PC-3 (cell line): ENCODE measurements around the gene MYO9A. TPM values are rescaled to one million over a fixed set of nuclear protein-coding genes. Genes with fewer than 3 reads are reported as not detected.

Experiments
- ATAC-seq: fragments of 200-7000 bp; cut with Tn5 transposase; 2 replicates; pipeline ENCODE4 v1.9.1; 2020; ENCODE audit warnings: mild to moderate bottlenecking, moderate library complexity
- BruUV-seq: library from RNA; stranded (reverse); fragments of 400-500 nt; replicated peaks from 2 replicates; lab custom pipeline; 2021; lab: Mats Ljungman, UMichigan
- CTCF ChIA-PET: fragments of 300-600 bp; sonication (Branson Sonifier 250); formaldehyde crosslinking; loops from one replicate; lab custom pipeline; 2022; ENCODE audit warnings: antibody characterized with exemption; lab: Charles Lee
- POLR2A ChIA-PET: fragments of 300-600 bp; sonication (Branson Sonifier 250); formaldehyde crosslinking; loops from one replicate; lab custom pipeline; 2022; ENCODE audit warnings: antibody characterized with exemption; ENCODE audit not compliant: unreplicated experiment; lab: Charles Lee
- DNase-seq: peaks from one replicate; pipeline ENCODE4 v3.0.0-alpha.2; 2015
- H2AFZ ChIP-seq: fragments of 300-600 bp; sonication (generic); 2 replicates; pipeline ENCODE4 v1.6.0; 2016; ENCODE audit warnings: antibody characterized with exemption, low read length
- H3F3A ChIP-seq: fragments of 300-600 bp; sonication (generic); one replicate; pipeline ENCODE4 v1.6.0; 2017; ENCODE audit warnings: antibody characterized with exemption, low read length, control low read depth, mild to moderate bottlenecking; ENCODE audit not compliant: unreplicated experiment
- H3K27ac ChIP-seq: fragments of 300-600 bp; sonication (generic); 2 replicates; pipeline ENCODE4 v1.5.1; 2016; ENCODE audit warnings: mild to moderate bottlenecking, low read length
- H3K27me3 ChIP-seq: fragments of 300-600 bp; sonication (generic); 2 replicates; pipeline ENCODE4 v1.6.1; 2016; ENCODE audit warnings: low read length, mixed read lengths
- H3K36me3 ChIP-seq: fragments of 300-600 bp; sonication (generic); 2 replicates; pipeline ENCODE4 v1.6.1; 2016; ENCODE audit warnings: low read depth, mixed run types, low read length, mixed read lengths
- H3K4me1 ChIP-seq: fragments of 300-600 bp; sonication (generic); 2 replicates; pipeline ENCODE4 v1.5.1; 2016; ENCODE audit warnings: low read length; ENCODE audit not compliant: insufficient read depth
- H3K4me2 ChIP-seq: fragments of 300-600 bp; sonication (generic); 2 replicates; pipeline ENCODE4 v1.6.0; 2016; ENCODE audit warnings: low read length
- H3K4me3 ChIP-seq: fragments of 300-600 bp; sonication (generic); 2 replicates; pipeline ENCODE4 v1.5.1; 2016; ENCODE audit warnings: mild to moderate bottlenecking, low read length, mixed read lengths
- H3K79me2 ChIP-seq: fragments of 300-600 bp; sonication (generic); 2 replicates; pipeline ENCODE4 v1.6.1; 2017; ENCODE audit warnings: low read length, mixed read lengths
- H3K9ac ChIP-seq: fragments of 300-600 bp; sonication (generic); 2 replicates; pipeline ENCODE4 v1.6.0; 2016; ENCODE audit warnings: mild to moderate bottlenecking, low read length
- H3K9me2 ChIP-seq: fragments of 300-600 bp; sonication (generic); replicated peaks from 2 replicates; pipeline ENCODE4 v1.6.1; 2016; ENCODE audit warnings: mixed run types, low read length, mixed read lengths
- H3K9me3 ChIP-seq: fragments of 300-600 bp; sonication (generic); 2 replicates; pipeline ENCODE4 v1.6.1; 2016; ENCODE audit warnings: low read length, mixed read lengths
- H4K20me1 ChIP-seq: fragments of 300-600 bp; sonication (generic); 2 replicates; pipeline ENCODE4 v1.6.1; 2016; ENCODE audit warnings: low read length, mixed read lengths
- EZH2 ChIP-seq: fragments of 300-600 bp; sonication (generic); IDR thresholded peaks from one replicate; pipeline ENCODE4 v1.6.1; 2017; ENCODE audit warnings: antibody characterized with exemption, mild to moderate bottlenecking, low read length; ENCODE audit not compliant: unreplicated experiment
- EZH2phosphoT487 ChIP-seq: fragments of 300-600 bp; sonication (generic); IDR thresholded peaks from 2 replicates; pipeline ENCODE4 v1.6.1; 2018; ENCODE audit warnings: mild to moderate bottlenecking, antibody characterized with exemption, low read length, borderline replicate concordance
- intact Hi-C: fragments of 100-400 bp; cut with micrococcal nuclease; formaldehyde crosslinking; loops from 2 replicates; pipeline ENCODE4 v1.9.0; 2023
- total RNA-seq: library from RNA; depleted of rRNA; stranded (reverse); fragments of >200 nt; gene quantifications from 2 replicates; pipeline ENCODE4 v1.2.3, GENCODE V29; 2014
- TF ChIP-seq, protein P1 (sequence below): fragments of 300-600 bp; sonication (generic); conservative IDR thresholded peaks from 2 replicates; pipeline ENCODE4 v1.5.1; 2017; ENCODE audit warnings: antibody characterized with exemption, low read depth, mild to moderate bottlenecking, low read length

MYO9A gene
- total RNA-seq, 1 experiment from 2014 or later: 18.3 TPM

DNA sequence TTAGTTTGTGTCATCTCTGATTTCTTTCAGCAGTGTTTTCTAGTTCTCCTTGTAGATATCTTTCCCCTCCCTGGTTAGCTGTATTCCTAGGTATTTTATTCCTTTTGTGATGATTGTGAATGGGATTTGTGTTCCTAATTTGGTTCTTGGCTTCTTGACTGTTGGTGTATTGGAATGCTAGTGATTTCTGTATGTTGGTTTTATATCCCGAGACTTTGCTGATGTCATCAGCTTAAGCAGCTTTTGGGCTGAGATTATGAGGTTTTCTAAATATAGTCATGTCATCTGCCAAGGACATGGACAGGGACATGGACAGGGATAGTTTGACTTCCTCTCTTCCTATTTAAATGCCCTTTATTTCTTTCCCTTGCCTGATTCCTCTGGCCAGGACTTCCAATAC is 35.8 kb downstream of the MYO9A start:
- ChIA-PET POLR2A (no interaction called here), CTCF (no interaction called here)
- no peaks in the 10 kb centered on the region for H3K4me1 ChIP-seq
- H3K27me3 ChIP-seq: no peaks in the 10 kb centered on the region
- DNase-seq (no peak), ATAC-seq (no peak)
- H2AFZ ChIP-seq: no peak overlapping the region
- no peak overlapping the region for H3K9ac ChIP-seq
- intact Hi-C loops: no loop called here
- H3F3A ChIP-seq: no peaks in the 10 kb centered on the region
- H3K9me3 ChIP-seq: no peaks in the 10 kb centered on the region
- TF ChIP-seq EZH2 (no peak), EZH2phosphoT487 (no peak)
- TF ChIP-seq, protein P1, sequence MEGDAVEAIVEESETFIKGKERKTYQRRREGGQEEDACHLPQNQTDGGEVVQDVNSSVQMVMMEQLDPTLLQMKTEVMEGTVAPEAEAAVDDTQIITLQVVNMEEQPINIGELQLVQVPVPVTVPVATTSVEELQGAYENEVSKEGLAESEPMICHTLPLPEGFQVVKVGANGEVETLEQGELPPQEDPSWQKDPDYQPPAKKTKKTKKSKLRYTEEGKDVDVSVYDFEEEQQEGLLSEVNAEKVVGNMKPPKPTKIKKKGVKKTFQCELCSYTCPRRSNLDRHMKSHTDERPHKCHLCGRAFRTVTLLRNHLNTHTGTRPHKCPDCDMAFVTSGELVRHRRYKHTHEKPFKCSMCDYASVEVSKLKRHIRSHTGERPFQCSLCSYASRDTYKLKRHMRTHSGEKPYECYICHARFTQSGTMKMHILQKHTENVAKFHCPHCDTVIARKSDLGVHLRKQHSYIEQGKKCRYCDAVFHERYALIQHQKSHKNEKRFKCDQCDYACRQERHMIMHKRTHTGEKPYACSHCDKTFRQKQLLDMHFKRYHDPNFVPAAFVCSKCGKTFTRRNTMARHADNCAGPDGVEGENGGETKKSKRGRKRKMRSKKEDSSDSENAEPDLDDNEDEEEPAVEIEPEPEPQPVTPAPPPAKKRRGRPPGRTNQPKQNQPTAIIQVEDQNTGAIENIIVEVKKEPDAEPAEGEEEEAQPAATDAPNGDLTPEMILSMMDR: no peak
- H3K36me3 ChIP-seq: no peaks in the 10 kb centered on the region
- no peak overlapping the region for H3K4me3 ChIP-seq
- H3K27ac ChIP-seq: no peak overlapping the region
- H3K79me2 ChIP-seq: no peaks in the 10 kb centered on the region
- H4K20me1 ChIP-seq: no peaks in the 10 kb centered on the region
- BruUV-seq: no TSS peak
- H3K4me2 ChIP-seq: no peak overlapping the region
- no peaks in the 10 kb centered on the region for H3K9me2 ChIP-seq

DNA sequence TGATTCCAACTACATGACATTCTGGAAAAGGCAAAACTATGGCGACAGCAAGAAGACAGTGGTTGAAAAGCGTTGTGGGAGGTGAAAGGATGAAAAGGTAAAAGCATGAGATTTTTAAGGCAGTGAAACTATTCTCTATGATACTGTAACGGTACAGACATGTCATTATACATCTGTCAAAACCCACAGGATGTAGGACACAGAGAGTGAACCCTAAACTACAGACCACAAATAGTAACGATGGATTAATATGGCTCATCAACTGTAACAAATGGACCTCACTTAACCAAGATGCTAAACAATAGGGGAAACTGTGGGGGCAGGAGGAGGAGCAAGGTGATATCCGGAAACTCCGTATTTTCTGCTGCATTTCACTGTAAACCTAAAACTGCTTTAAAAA is 39.1 kb downstream of the MYO9A start:
- DNase-seq: no peak
- H3K27me3 ChIP-seq: no peaks in the 10 kb centered on the region
- H4K20me1 ChIP-seq: no peaks in the 10 kb centered on the region
- no peaks in the 10 kb centered on the region for H3K79me2 ChIP-seq
- H3F3A ChIP-seq: no peaks in the 10 kb centered on the region
- intact Hi-C loops: no loop called here
- no peak overlapping the region for H3K9ac ChIP-seq
- no peak for ATAC-seq
- no peaks in the 10 kb centered on the region for H3K4me1 ChIP-seq
- TF ChIP-seq, protein P1: no peak
- no peak for TF ChIP-seq EZH2phosphoT487
- TF ChIP-seq EZH2: no peak
- ChIA-PET POLR2A (no interaction called here), CTCF (no interaction called here)
- H3K36me3 ChIP-seq: no peaks in the 10 kb centered on the region
- no peaks in the 10 kb centered on the region for H3K9me2 ChIP-seq
- BruUV-seq: no TSS peak
- H3K27ac ChIP-seq: no peak overlapping the region
- H3K4me3 ChIP-seq: no peak overlapping the region
- no peak overlapping the region for H2AFZ ChIP-seq
- no peaks in the 10 kb centered on the region for H3K9me3 ChIP-seq
- no peak overlapping the region for H3K4me2 ChIP-seq

DNA sequence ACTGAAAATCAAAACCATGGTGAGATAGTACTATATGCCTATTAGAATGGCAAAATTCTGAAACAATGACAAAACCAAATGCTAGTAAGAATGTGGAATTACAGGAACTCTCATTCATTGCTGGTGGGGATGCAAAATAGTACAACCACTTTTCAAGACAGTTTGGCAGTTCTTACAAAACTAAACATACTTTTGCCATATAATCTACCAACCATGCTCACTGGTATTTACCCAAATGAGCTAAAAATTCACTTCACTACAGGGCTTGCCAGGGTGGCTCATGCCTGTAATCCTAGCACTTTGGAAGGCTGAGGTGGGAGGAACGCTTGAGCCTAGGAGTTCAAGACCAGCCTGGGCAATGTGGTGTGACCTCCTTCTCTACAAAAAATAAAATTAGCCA is 40.0 kb downstream of the MYO9A start:
- ChIA-PET CTCF (no interaction called here), POLR2A (no interaction called here)
- no TSS peak for BruUV-seq
- Histone ChIP-seq H3K4me3 (no peak overlapping the region), H4K20me1 (no peaks in the 10 kb centered on the region), H3K9me2 (no peaks in the 10 kb centered on the region), H3K4me2 (no peak overlapping the region), H3K9me3 (no peaks in the 10 kb centered on the region), H3K27ac (no peak overlapping the region), H3K36me3 (no peaks in the 10 kb centered on the region), H3K4me1 (no peaks in the 10 kb centered on the region), H2AFZ (no peak overlapping the region), H3K9ac (no peak overlapping the region), H3F3A (no peaks in the 10 kb centered on the region), H3K27me3 (no peaks in the 10 kb centered on the region), H3K79me2 (no peaks in the 10 kb centered on the region)
- TF ChIP-seq EZH2phosphoT487: no peak
- ATAC-seq: no peak
- no peak for DNase-seq
- intact Hi-C loops: no loop called here
